ENCODE measurements around the gene TMEM201. TPM values are rescaled to one million over a fixed set of nuclear protein-coding genes. Genes with fewer than 3 reads are reported as not detected.

The TMEM201 gene
- total and polyA plus RNA-seq, 2 of the 4 experiments (the other 2 are of a cell fraction): 1.3 to 8.7 TPM

GRCh38 chr1:9599741-9600140 is 11.0 kb downstream of the TMEM201 start:
- peaks cover 30% of the 10 kb centered on the region; the same call in 1 of the 2 replicates for H3K36me3 ChIP-seq (ENCODE audit: control insufficient read depth, insufficient read depth, low read length)
- H2BK20ac ChIP-seq (ENCODE audit: low read depth, low read length): no peak overlapping the region
- no peak overlapping the region for H3K4me2 ChIP-seq (ENCODE audit: low read depth, low read length)
- WGBS, 2 experiments (ENCODE audit: extremely low coverage in 2 of 2, insufficient read length in 1 of 2): 100% methylated on average over 5 of the region's 10 CpGs; no CpG with 5 or more reads in 1 of the 2 experiments
- H3K56ac ChIP-seq (ENCODE audit: extremely low read depth, insufficient read depth, low read length): no peak overlapping the region
- no peak overlapping the region for H2AK5ac ChIP-seq (ENCODE audit: low read depth, low read length)
- ATAC-seq (ENCODE audit: low read depth) (no peak), DNase-seq (no peak)
- H4K91ac ChIP-seq (ENCODE audit: insufficient read depth, low read depth, low read length): no peak overlapping the region
- no peak overlapping the region for H2AFZ ChIP-seq (replicated peaks; ENCODE audit: low read length, poor library complexity)
- H3K4me1 ChIP-seq (ENCODE audit: control insufficient read depth, insufficient read depth, low read length): peaks cover 3% of the 10 kb centered on the region; the same call in 1 of the 2 replicates
- H3K9me3 ChIP-seq (ENCODE audit: control insufficient read depth, insufficient read depth, low read length): no peaks in the 10 kb centered on the region
- H4K8ac ChIP-seq (ENCODE audit: low read depth in 2 of 2, low read length in 2 of 2): no peak overlapping the region
- intact Hi-C loops (cut with micrococcal nuclease) (no loop called here), in situ Hi-C loops (cut with MboI; ENCODE audit: low sequenced_read_pairs) (no loop called here), dilution Hi-C loops (cut with HindIII; ENCODE audit: low sequenced_read_pairs, unreplicated experiment) (no loop called here)
- no peak overlapping the region for H2BK15ac ChIP-seq (ENCODE audit: low read depth, low read length)
- no peak overlapping the region for H3K18ac ChIP-seq (ENCODE audit: low read depth, low read length)
- no peak overlapping the region for H3K27ac ChIP-seq (ENCODE audit: insufficient read depth, low read length)
- H3K23ac ChIP-seq (ENCODE audit: low read depth, low read length): no peak overlapping the region
- no peak overlapping the region for H2AK9ac ChIP-seq (replicated peaks; ENCODE audit: low read depth, low read length, poor library complexity)
- no peaks in the 10 kb centered on the region for H3K9me1 ChIP-seq (ENCODE audit: insufficient read depth, low read length)
- TF ChIP-seq MXI1 (IDR thresholded peaks at IDR 0.05; ENCODE audit: borderline replicate concordance, low read depth, low read length) (no peak), MAZ (IDR thresholded peaks at IDR 0.05; ENCODE audit: borderline replicate concordance, low read depth, low read length) (no peak), CHD1 (IDR thresholded peaks at IDR 0.05; ENCODE audit: low read depth, low read length) (no peak), RFX5 (IDR thresholded peaks at IDR 0.05; ENCODE audit: low read depth, low read length) (no peak), MAFK (IDR thresholded peaks at IDR 0.05; ENCODE audit: low read depth, low read length) (no peak), SMC3 (IDR thresholded peaks at IDR 0.05; ENCODE audit: low read depth, low read length) (no peak), RAD21 (IDR thresholded peaks at IDR 0.05; ENCODE audit: low read length) (no peak), POLR2A (IDR thresholded peaks at IDR 0.05; ENCODE audit: low read depth, low read length) (no peak), NFE2L2 (IDR thresholded peaks at IDR 0.05; ENCODE audit: low read depth, low read length) (no peak)
- TF ChIP-seq, protein P1, sequence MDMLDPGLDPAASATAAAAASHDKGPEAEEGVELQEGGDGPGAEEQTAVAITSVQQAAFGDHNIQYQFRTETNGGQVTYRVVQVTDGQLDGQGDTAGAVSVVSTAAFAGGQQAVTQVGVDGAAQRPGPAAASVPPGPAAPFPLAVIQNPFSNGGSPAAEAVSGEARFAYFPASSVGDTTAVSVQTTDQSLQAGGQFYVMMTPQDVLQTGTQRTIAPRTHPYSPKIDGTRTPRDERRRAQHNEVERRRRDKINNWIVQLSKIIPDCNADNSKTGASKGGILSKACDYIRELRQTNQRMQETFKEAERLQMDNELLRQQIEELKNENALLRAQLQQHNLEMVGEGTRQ (IDR thresholded peaks at IDR 0.05; ENCODE audit: low read depth, low read length): no peak
- no peak overlapping the region for H3K14ac ChIP-seq (replicated peaks; ENCODE audit: low read depth, low read length)
- no peaks in the 10 kb centered on the region for H3K27me3 ChIP-seq (ENCODE audit: control insufficient read depth, insufficient read depth, low read length)
- H3K4me3 ChIP-seq (ENCODE audit: insufficient read depth, low read depth, low read length): no peak overlapping the region
- H2BK120ac ChIP-seq (ENCODE audit: low read depth, low read length): no peak overlapping the region
- POLR2A ChIA-PET (ENCODE audit: unreplicated experiment): no interaction called here
- BruUV-seq (replicated peaks): no TSS peak
- no peak overlapping the region for H2BK5ac ChIP-seq (ENCODE audit: low read depth, low read length, poor library complexity, severe bottlenecking)
- peaks cover 14% of the 10 kb centered on the region; the same call in 1 of the 2 replicates for H4K20me1 ChIP-seq (ENCODE audit: insufficient read depth, low read length)
- CTCF ChIA-PET: no interaction called here
- H3K79me1 ChIP-seq (ENCODE audit: low read depth in 1 of 2, low read length in 2 of 2): peaks cover 5 to 23% of the 10 kb centered on the region in 2 experiments
- no peak overlapping the region for H3K9ac ChIP-seq (ENCODE audit: low read depth, low read length)
- H4K5ac ChIP-seq (ENCODE audit: low read depth, low read length): no peak overlapping the region
- H3K4ac ChIP-seq (ENCODE audit: low read depth, low read length): no peak overlapping the region

Measured in IMR-90 (cell line).